Gastroesophageal sphincter (tissue), 4 donors: ENCODE results near the gene DCAF12L2. TPM values are rescaled to one million over a fixed set of nuclear protein-coding genes. Genes with fewer than 3 reads are reported as not detected.

Experiments
- ATAC-seq: fragments of 150-250 bp; one replicate; pipeline ENCODE4 v1.9.1; 2016; ENCODE audit warnings: mild to moderate bottlenecking, moderate library complexity
- H3K27ac ChIP-seq, 4 donors: fragments of 200-600 bp; sonication (generic) in 3 of 4; 1 replicate in 3 of 4; 2 replicates in 1 of 4; pipeline ENCODE4 v1.5.1; 2016 to 2019
- H3K27me3 ChIP-seq: fragments of 200-600 bp; sonication (generic); one replicate; pipeline ENCODE4 v1.5.1; 2019
- H3K36me3 ChIP-seq, 2 donors: fragments of 200-600 bp; sonication (generic); one replicate each; pipeline ENCODE4 v1.5.1; 2019; ENCODE audit warnings: control low read depth in 1 of 2
- H3K4me1 ChIP-seq, 3 donors: fragments of 200-600 bp; sonication (generic); 1 replicate in 2 of 3; 2 replicates in 1 of 3; pipeline ENCODE4 v1.5.1; 2016 to 2019; ENCODE audit warnings: control low read depth in 2 of 3
- H3K4me3 ChIP-seq, 2 donors: fragments of 200-600 bp; sonication (generic); one replicate each; pipeline ENCODE4 v1.5.1; 2019; ENCODE audit warnings: mild to moderate bottlenecking in 1 of 2, moderate library complexity in 1 of 2
- H3K9me3 ChIP-seq, 3 donors: fragments of 200-600 bp; sonication (generic); one replicate each; pipeline ENCODE4 v1.5.1; 2017 to 2019; ENCODE audit warnings: control low read depth in 2 of 3
- EP300 ChIP-seq: sonication (generic); formaldehyde crosslinking; IDR thresholded peaks from one replicate; pipeline ENCODE4 v1.6.1; 2017; ENCODE audit warnings: antibody characterized with exemption, mild to moderate bottlenecking
- POLR2A ChIP-seq, 2 donors: fragments of 450-650 bp; IDR thresholded peaks; one replicate each; pipeline ENCODE4 v1.6.1; 2017; ENCODE audit warnings: antibody characterized with exemption in 2 of 2, mild to moderate bottlenecking in 2 of 2, moderate library complexity in 1 of 2
- POLR2AphosphoS5 ChIP-seq: sonication (generic); formaldehyde crosslinking; IDR thresholded peaks from one replicate; pipeline ENCODE4 v1.6.1; 2017; ENCODE audit warnings: antibody characterized with exemption
- WGBS, 2 donors: methylation state at CpG; one replicate each; pipeline ENCODE4 v1.1.5; 2018; ENCODE audit warnings: low coverage in 1 of 2; 5-methylcytosine and 5-hydroxymethylcytosine counted together
- total RNA-seq, 4 donors: library from RNA; depleted of rRNA; stranded (reverse); fragments of >200 nt; gene quantifications; one replicate each; pipeline ENCODE4 v1.1.0, GENCODE V29; 2016
- TF ChIP-seq, protein P1 (sequence below), 4 experiments: fragments of 200-600 bp in 2 of 4; fragments of 450-650 bp in 2 of 4; sonication (generic) in 1 of 4; IDR thresholded peaks; one replicate each; pipeline ENCODE4 v1.5.1; 2017 to 2019; ENCODE audit warnings: antibody characterized with exemption in 4 of 4, mild to moderate bottlenecking in 2 of 4, moderate library complexity in 2 of 4

DCAF12L2 gene
- total RNA-seq, 4 donors from 2014 or later = 0.17 to 1.8 (median 0.88) TPM

DNA sequence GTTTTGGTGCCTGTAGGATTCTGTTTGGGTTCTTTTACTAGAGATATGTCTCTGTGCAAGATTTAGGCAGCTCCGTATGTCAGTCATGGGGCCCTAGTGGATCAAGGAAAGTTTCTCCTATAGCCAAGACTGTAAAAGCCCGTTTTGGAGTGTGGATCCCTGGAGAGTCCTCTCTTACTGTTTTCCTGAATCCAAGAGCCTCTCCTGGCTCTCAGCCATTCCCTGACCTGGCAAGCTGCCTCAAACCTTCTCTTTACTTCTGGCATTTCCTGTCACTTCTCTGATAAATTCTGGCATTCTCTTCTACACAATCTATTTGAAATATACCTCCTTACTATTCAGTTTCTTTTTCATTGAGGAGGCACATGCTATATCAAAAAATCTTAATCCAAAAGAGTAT, 41.4 kb downstream of the DCAF12L2 start:
- Histone ChIP-seq H3K27me3 (no peaks in the 10 kb centered on the region), H3K9me3 (no peaks in the 10 kb centered on the region), H3K4me1 (no peaks in the 10 kb centered on the region), H3K4me3 (no peak overlapping the region), H3K27ac (no peak overlapping the region), H3K36me3 (no peaks in the 10 kb centered on the region)
- TF ChIP-seq POLR2A (IDR thresholded peaks at IDR 0.05) (no peak), EP300 (no peak), POLR2AphosphoS5 (no peak)
- TF ChIP-seq, protein P1, sequence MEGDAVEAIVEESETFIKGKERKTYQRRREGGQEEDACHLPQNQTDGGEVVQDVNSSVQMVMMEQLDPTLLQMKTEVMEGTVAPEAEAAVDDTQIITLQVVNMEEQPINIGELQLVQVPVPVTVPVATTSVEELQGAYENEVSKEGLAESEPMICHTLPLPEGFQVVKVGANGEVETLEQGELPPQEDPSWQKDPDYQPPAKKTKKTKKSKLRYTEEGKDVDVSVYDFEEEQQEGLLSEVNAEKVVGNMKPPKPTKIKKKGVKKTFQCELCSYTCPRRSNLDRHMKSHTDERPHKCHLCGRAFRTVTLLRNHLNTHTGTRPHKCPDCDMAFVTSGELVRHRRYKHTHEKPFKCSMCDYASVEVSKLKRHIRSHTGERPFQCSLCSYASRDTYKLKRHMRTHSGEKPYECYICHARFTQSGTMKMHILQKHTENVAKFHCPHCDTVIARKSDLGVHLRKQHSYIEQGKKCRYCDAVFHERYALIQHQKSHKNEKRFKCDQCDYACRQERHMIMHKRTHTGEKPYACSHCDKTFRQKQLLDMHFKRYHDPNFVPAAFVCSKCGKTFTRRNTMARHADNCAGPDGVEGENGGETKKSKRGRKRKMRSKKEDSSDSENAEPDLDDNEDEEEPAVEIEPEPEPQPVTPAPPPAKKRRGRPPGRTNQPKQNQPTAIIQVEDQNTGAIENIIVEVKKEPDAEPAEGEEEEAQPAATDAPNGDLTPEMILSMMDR (IDR thresholded peaks at IDR 0.05) = no peak
- ATAC-seq = no peak
- WGBS, 2 donors = 25% methylated on average over 2 of the region's 2 CpGs; no CpG with 5 or more reads in 1 of the 2 donors
